ENCODE measurements around the gene NDUFA11.
"Not testable (repeated sequence)": the region's sequence is repeated elsewhere in the genome, so short reads cannot be mapped to it uniquely, and the experiment has no call there.

GRCh38 chr19:5854121-5854520 is 49.5 kb downstream of the NDUFA11 start:
- not testable (repeated sequence) for TF ChIP-seq CTCF (conservative IDR thresholded peaks at IDR 0.05; ENCODE audit: low read length); EZH2phosphoT487 (IDR thresholded peaks at IDR 0.05; ENCODE audit: borderline replicate concordance, low read depth, low read length)

Measured in OCI-LY7 (cell line).